GM12873 (cell line): ENCODE measurements around the gene GNAL.

Experiments used
- CTCF ChIP-seq: IDR thresholded peaks from 2 replicates; pipeline ENCODE4 v1.5.1; 2012; ENCODE audit warnings: low read depth, mild to moderate bottlenecking, moderate library complexity, low read length, control low read depth; ENCODE audit not compliant: insufficient read depth; ENCODE audit errors: missing control alignments

Gene GNAL

GRCh38 chr18:11882636-11883035, 193.6 kb downstream of the GNAL start:
- no peak for TF ChIP-seq CTCF

GRCh38 chr18:11883153-11883552, 194.1 kb downstream of the GNAL start:
- no peak for TF ChIP-seq CTCF

GRCh38 chr18:11884396-11885030, 195.4 kb downstream of the GNAL start:
- no peak for TF ChIP-seq CTCF

- no peak for TF ChIP-seq CTCF
Measured at GRCh38 chr18:11885278-11885947, 196.3 kb downstream of the GNAL start.

- TF ChIP-seq CTCF: no peak
Measured at GRCh38 chr18:11886577-11887110, 197.6 kb downstream of the GNAL start.

- no peak for TF ChIP-seq CTCF
Measured at GRCh38 chr18:11887328-11888128, 198.5 kb downstream of the GNAL start.

- TF ChIP-seq CTCF: no peak
Measured at GRCh38 chr18:11888726-11889125, 199.7 kb downstream of the GNAL start.
